Loucy (cell line): ENCODE data around the gene ADO.

Experiments
- EZH2phosphoT487 ChIP-seq: fragments of 200-600 bp; IDR thresholded peaks from 2 replicates; pipeline ENCODE4 v1.6.1; 2018; ENCODE audit warnings: antibody characterized with exemption, mild to moderate bottlenecking, moderate library complexity, borderline replicate concordance
- TF ChIP-seq, protein P1 (sequence below): fragments of 200-600 bp; sonication (generic); conservative IDR thresholded peaks from 2 replicates; pipeline ENCODE4 v1.5.1; 2014; ENCODE audit warnings: mild to moderate bottlenecking, antibody characterized with exemption, low read length

DNA sequence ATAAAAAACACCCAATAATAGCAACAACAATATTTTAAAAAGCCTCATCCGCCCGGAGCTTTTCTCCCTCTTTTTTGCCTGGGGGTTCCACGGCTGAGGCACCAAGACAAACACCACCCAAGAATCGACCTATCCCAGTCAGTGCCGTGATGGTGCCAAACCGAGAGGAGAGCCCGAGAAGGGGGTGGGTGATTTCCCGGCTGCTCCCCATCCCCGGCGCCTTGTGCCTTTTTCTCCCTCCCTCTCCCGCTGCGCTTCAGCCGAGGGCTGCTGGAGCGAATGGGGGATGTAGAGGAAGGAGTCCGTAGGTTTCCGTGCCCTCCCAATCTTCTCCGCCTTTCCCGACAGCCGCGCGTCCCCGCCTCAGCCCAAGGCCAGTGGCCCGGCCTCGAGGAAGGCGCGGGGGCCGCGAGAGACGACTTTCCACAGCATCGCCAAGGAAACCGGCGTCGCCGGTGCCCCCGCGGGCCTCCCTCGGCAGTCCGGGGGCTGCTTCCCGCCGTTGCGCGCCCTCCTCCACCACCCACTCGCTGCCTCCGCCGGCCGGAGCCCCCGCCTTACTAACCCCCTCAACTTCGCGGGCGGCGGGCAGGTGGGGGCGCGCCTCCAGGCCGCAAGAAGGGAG is 10.3 kb downstream of the ADO start:
- TF ChIP-seq, protein P1, sequence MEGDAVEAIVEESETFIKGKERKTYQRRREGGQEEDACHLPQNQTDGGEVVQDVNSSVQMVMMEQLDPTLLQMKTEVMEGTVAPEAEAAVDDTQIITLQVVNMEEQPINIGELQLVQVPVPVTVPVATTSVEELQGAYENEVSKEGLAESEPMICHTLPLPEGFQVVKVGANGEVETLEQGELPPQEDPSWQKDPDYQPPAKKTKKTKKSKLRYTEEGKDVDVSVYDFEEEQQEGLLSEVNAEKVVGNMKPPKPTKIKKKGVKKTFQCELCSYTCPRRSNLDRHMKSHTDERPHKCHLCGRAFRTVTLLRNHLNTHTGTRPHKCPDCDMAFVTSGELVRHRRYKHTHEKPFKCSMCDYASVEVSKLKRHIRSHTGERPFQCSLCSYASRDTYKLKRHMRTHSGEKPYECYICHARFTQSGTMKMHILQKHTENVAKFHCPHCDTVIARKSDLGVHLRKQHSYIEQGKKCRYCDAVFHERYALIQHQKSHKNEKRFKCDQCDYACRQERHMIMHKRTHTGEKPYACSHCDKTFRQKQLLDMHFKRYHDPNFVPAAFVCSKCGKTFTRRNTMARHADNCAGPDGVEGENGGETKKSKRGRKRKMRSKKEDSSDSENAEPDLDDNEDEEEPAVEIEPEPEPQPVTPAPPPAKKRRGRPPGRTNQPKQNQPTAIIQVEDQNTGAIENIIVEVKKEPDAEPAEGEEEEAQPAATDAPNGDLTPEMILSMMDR = no peak
- no peak for TF ChIP-seq EZH2phosphoT487
